ENCODE measurements around the gene ACSL3.

Gene ACSL3

GRCh38 chr2:222922019-222922800, 61.4 kb downstream of the ACSL3 start:
- H3K4me1 Mint-ChIP-seq = no peaks in the 10 kb centered on the region
- TF ChIP-seq CTCF (IDR thresholded peaks at IDR 0.05; ENCODE audit: unreplicated experiment in 3 of 3) = no peak
- H3K4me3 Mint-ChIP-seq = no peak overlapping the region
- peaks cover 60% of the 10 kb centered on the region for H3K36me3 Mint-ChIP-seq (ENCODE audit: low read depth)
- H3K27ac Mint-ChIP-seq = no peak overlapping the region
- H3K9me3 Mint-ChIP-seq = no peaks in the 10 kb centered on the region
- H3K27me3 Mint-ChIP-seq (ENCODE audit: low read depth) = no peaks in the 10 kb centered on the region

GRCh38 chr2:222926915-222927314, 66.1 kb downstream of the ACSL3 start:
- no peak overlapping the region for H3K4me3 Mint-ChIP-seq
- H3K27ac Mint-ChIP-seq = no peak overlapping the region
- no peak for TF ChIP-seq CTCF (IDR thresholded peaks at IDR 0.05; ENCODE audit: unreplicated experiment in 3 of 3)
- no peaks in the 10 kb centered on the region for H3K9me3 Mint-ChIP-seq
- H3K36me3 Mint-ChIP-seq (ENCODE audit: low read depth) = peaks cover 65% of the 10 kb centered on the region
- H3K27me3 Mint-ChIP-seq (ENCODE audit: low read depth) = no peaks in the 10 kb centered on the region
- no peaks in the 10 kb centered on the region for H3K4me1 Mint-ChIP-seq

GRCh38 chr2:222927600-222927999, 66.8 kb downstream of the ACSL3 start:
- H3K27ac Mint-ChIP-seq = no peak overlapping the region
- no peak for TF ChIP-seq CTCF (IDR thresholded peaks at IDR 0.05; ENCODE audit: unreplicated experiment in 3 of 3)
- peaks cover 64% of the 10 kb centered on the region for H3K36me3 Mint-ChIP-seq (ENCODE audit: low read depth)
- no peak overlapping the region for H3K4me3 Mint-ChIP-seq
- H3K9me3 Mint-ChIP-seq = no peaks in the 10 kb centered on the region
- no peaks in the 10 kb centered on the region for H3K27me3 Mint-ChIP-seq (ENCODE audit: low read depth)
- H3K4me1 Mint-ChIP-seq = no peaks in the 10 kb centered on the region

- H3K36me3 Mint-ChIP-seq (ENCODE audit: low read depth) = peaks cover 65% of the 10 kb centered on the region
- no peaks in the 10 kb centered on the region for H3K9me3 Mint-ChIP-seq
- no peak overlapping the region for H3K27ac Mint-ChIP-seq
- no peak for TF ChIP-seq CTCF (IDR thresholded peaks at IDR 0.05; ENCODE audit: unreplicated experiment in 3 of 3)
- H3K4me3 Mint-ChIP-seq = no peak overlapping the region
- no peaks in the 10 kb centered on the region for H3K27me3 Mint-ChIP-seq (ENCODE audit: low read depth)
- no peaks in the 10 kb centered on the region for H3K4me1 Mint-ChIP-seq
Observed at GRCh38 chr2:222928335-222928734, 67.5 kb downstream of the ACSL3 start.

GRCh38 chr2:222930862-222931261, 70.0 kb downstream of the ACSL3 start:
- no peak overlapping the region for H3K27ac Mint-ChIP-seq
- no peak overlapping the region for H3K4me3 Mint-ChIP-seq
- peaks cover 66% of the 10 kb centered on the region for H3K36me3 Mint-ChIP-seq (ENCODE audit: low read depth)
- H3K9me3 Mint-ChIP-seq = no peaks in the 10 kb centered on the region
- no peaks in the 10 kb centered on the region for H3K4me1 Mint-ChIP-seq
- TF ChIP-seq CTCF (IDR thresholded peaks at IDR 0.05; ENCODE audit: unreplicated experiment in 3 of 3) = no peak
- no peaks in the 10 kb centered on the region for H3K27me3 Mint-ChIP-seq (ENCODE audit: low read depth)

GRCh38 chr2:222931659-222932058, 70.8 kb downstream of the ACSL3 start:
- Mint-ChIP-seq H3K27ac (no peak overlapping the region), H3K36me3 (ENCODE audit: low read depth) (peaks cover 74% of the 10 kb centered on the region), H3K27me3 (ENCODE audit: low read depth) (no peaks in the 10 kb centered on the region), H3K9me3 (peaks cover 2% of the 10 kb centered on the region), H3K4me1 (no peaks in the 10 kb centered on the region), H3K4me3 (no peak overlapping the region)
- TF ChIP-seq CTCF (IDR thresholded peaks at IDR 0.05; ENCODE audit: unreplicated experiment in 3 of 3) = no peak

Data from nephron (organoid).